AG09309 (cell line): ENCODE measurements around the gene DCAF5.

Experiments
- DNase-seq: peaks from one replicate; pipeline ENCODE4 v3.0.0-alpha.2; 2010; ENCODE audit warnings: low read depth
- H3K4me3 ChIP-seq: 2 replicates; pipeline ENCODE4 v1.5.1; 2011; ENCODE audit warnings: mild to moderate bottlenecking, low read depth, low read length, moderate library complexity; ENCODE audit not compliant: control insufficient read depth
- CTCF ChIP-seq: IDR thresholded peaks from 2 replicates; pipeline ENCODE4 v1.5.1; 2011; ENCODE audit warnings: mild to moderate bottlenecking, low read depth, low read length, inconsistent platforms; ENCODE audit not compliant: insufficient read depth, control insufficient read depth; ENCODE audit errors: missing control alignments

DCAF5 gene

GRCh38 chr14:69054030-69054429, 98.9 kb downstream of the DCAF5 start:
- DNase-seq = no peak
- no peak for TF ChIP-seq CTCF
- H3K4me3 ChIP-seq = no peak overlapping the region

GRCh38 chr14:69052181-69052601, 100.7 kb downstream of the DCAF5 start:
- no peak for DNase-seq
- TF ChIP-seq CTCF = no peak
- H3K4me3 ChIP-seq = no peak overlapping the region

- no peak for TF ChIP-seq CTCF
- H3K4me3 ChIP-seq = no peak overlapping the region
- no peak for DNase-seq
These were observed 102.4 kb downstream of the DCAF5 start for GRCh38 chr14:69050240-69051184.

- no peak for TF ChIP-seq CTCF
- no peak overlapping the region for H3K4me3 ChIP-seq
- peak; percentile 74 for DNase-seq
These were observed 103.2 kb downstream of the DCAF5 start for GRCh38 chr14:69049675-69050074.

GRCh38 chr14:69048456-69048855, 104.5 kb downstream of the DCAF5 start:
- no peak for TF ChIP-seq CTCF
- no peak for DNase-seq
- no peak overlapping the region for H3K4me3 ChIP-seq

GRCh38 chr14:69047255-69047654, 105.7 kb downstream of the DCAF5 start:
- no peak overlapping the region for H3K4me3 ChIP-seq
- no peak for TF ChIP-seq CTCF
- no peak for DNase-seq
